ENCODE data around the gene LRIG1.

DNA sequence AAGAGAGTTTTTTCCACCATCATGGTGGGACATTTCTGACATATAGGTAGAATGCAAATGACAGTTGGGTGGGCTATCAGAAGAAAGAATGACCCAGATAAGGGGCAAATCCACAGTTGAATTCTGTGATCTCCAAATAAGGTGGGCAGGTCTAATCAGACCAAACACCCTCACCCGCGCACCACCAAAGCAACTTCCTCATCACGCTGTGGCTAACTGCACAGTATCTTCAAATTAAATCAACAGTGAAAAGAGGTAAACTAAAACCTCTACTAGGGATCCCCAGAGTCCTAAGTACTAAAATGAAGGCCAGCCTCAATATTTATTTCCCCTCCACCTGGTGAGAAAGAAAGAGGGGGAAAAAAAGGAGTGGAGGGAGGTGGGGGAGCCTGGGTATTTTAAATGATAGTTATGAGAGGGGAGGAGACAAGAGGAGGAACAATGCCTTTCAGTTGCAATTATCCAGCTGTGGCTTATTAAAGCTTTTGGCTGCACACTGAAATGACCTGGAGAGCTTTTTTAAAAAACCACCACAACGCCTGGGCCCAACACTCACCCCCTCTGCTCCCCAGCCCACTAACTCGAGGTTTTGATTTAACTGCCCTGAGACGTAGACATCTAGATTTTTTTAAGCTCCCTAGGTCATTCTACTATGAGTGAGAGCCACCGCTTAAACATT, 61.0 kb downstream of the LRIG1 start:
- TF ChIP-seq EP300 (IDR thresholded peaks at IDR 0.05; ENCODE audit: low read length): no peak
- TF ChIP-seq, protein P1, sequence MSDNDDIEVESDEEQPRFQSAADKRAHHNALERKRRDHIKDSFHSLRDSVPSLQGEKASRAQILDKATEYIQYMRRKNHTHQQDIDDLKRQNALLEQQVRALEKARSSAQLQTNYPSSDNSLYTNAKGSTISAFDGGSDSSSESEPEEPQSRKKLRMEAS (CRISPR knock-in tag; IDR thresholded peaks at IDR 0.05): no peak
- TF ChIP-seq SMARCE1 (IDR thresholded peaks at IDR 0.05): no peak
- TF ChIP-seq, protein P2, sequence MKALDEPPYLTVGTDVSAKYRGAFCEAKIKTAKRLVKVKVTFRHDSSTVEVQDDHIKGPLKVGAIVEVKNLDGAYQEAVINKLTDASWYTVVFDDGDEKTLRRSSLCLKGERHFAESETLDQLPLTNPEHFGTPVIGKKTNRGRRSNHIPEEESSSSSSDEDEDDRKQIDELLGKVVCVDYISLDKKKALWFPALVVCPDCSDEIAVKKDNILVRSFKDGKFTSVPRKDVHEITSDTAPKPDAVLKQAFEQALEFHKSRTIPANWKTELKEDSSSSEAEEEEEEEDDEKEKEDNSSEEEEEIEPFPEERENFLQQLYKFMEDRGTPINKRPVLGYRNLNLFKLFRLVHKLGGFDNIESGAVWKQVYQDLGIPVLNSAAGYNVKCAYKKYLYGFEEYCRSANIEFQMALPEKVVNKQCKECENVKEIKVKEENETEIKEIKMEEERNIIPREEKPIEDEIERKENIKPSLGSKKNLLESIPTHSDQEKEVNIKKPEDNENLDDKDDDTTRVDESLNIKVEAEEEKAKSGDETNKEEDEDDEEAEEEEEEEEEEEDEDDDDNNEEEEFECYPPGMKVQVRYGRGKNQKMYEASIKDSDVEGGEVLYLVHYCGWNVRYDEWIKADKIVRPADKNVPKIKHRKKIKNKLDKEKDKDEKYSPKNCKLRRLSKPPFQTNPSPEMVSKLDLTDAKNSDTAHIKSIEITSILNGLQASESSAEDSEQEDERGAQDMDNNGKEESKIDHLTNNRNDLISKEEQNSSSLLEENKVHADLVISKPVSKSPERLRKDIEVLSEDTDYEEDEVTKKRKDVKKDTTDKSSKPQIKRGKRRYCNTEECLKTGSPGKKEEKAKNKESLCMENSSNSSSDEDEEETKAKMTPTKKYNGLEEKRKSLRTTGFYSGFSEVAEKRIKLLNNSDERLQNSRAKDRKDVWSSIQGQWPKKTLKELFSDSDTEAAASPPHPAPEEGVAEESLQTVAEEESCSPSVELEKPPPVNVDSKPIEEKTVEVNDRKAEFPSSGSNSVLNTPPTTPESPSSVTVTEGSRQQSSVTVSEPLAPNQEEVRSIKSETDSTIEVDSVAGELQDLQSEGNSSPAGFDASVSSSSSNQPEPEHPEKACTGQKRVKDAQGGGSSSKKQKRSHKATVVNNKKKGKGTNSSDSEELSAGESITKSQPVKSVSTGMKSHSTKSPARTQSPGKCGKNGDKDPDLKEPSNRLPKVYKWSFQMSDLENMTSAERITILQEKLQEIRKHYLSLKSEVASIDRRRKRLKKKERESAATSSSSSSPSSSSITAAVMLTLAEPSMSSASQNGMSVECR (CRISPR knock-in tag; IDR thresholded peaks at IDR 0.05): no peak
- TF ChIP-seq CBX2 (IDR thresholded peaks at IDR 0.05; ENCODE audit: insufficient read depth, low read length, poor library complexity, severe bottlenecking): no peak
- no peak for TF ChIP-seq NFYB (IDR thresholded peaks at IDR 0.05; ENCODE audit: extremely low read depth, insufficient read length)
- no peak for TF ChIP-seq FOXK1 (CRISPR knock-in tag; IDR thresholded peaks at IDR 0.05; ENCODE audit: borderline replicate concordance)
- no peak for TF ChIP-seq GABPA (tag; conservative IDR thresholded peaks at IDR 0.05; ENCODE audit: low read depth)
- no peak for TF ChIP-seq PYGO2 (tag; IDR thresholded peaks at IDR 0.05)
- no peak for TF ChIP-seq POLR2A (conservative IDR thresholded peaks at IDR 0.05)
- no peak for TF ChIP-seq CREM (IDR thresholded peaks at IDR 0.05; ENCODE audit: low read depth)
- no peak for TF ChIP-seq EHMT2 (IDR thresholded peaks at IDR 0.05)
